GM12891 (cell line): ENCODE data around the gene EID2.

Experiments
- POLR2A ChIP-seq: IDR thresholded peaks from 2 replicates; pipeline ENCODE4 v1.6.1; 2011; ENCODE audit warnings: low read depth, low read length, control low read depth
- SPI1 ChIP-seq: IDR thresholded peaks from 2 replicates; pipeline ENCODE4 v1.6.1; 2011; ENCODE audit warnings: low read depth, low read length, control low read depth

- TF ChIP-seq SPI1 (no peak), POLR2A (no peak)
Measured at GRCh38 chr19:39515551-39516191, 24.3 kb downstream of the EID2 start.
